Osteocyte (in vitro differentiated cells): ENCODE data around the gene PFDN5. TPM values are rescaled to one million over a fixed set of nuclear protein-coding genes. Genes with fewer than 3 reads are reported as not detected.

Experiments
- DNase-seq: peaks from one replicate; pipeline ENCODE4 v3.0.0; 2021; ENCODE audit warnings: mixed read lengths; ENCODE audit not compliant: unreplicated experiment; ENCODE audit errors: extremely low spot score
- H3K27ac Mint-ChIP-seq: one replicate; pipeline ENCODE4 v1.8.0; 2021; ENCODE audit warnings: mild to moderate bottlenecking, mixed read lengths; ENCODE audit not compliant: unreplicated experiment
- H3K27me3 Mint-ChIP-seq: one replicate; pipeline ENCODE4 v1.8.0; 2021; ENCODE audit warnings: mixed read lengths; ENCODE audit not compliant: unreplicated experiment
- H3K36me3 Mint-ChIP-seq: one replicate; pipeline ENCODE4 v1.8.0; 2021; ENCODE audit warnings: mixed read lengths; ENCODE audit not compliant: unreplicated experiment
- H3K4me1 Mint-ChIP-seq: one replicate; pipeline ENCODE4 v1.8.0; 2021; ENCODE audit warnings: mixed read lengths; ENCODE audit not compliant: unreplicated experiment
- H3K4me3 Mint-ChIP-seq: one replicate; pipeline ENCODE4 v1.8.0; 2021; ENCODE audit warnings: mild to moderate bottlenecking, moderate library complexity, mixed read lengths; ENCODE audit not compliant: unreplicated experiment
- H3K9me3 Mint-ChIP-seq: one replicate; pipeline ENCODE4 v1.8.0; 2021; ENCODE audit warnings: mixed read lengths; ENCODE audit not compliant: unreplicated experiment
- total RNA-seq: library from RNA; stranded (reverse); gene quantifications from 2 replicates; pipeline ENCODE4 v1.2.1, GENCODE V29; 2021
- TF ChIP-seq, protein P1 (sequence below): fragments of 200-600 bp; sonication (generic); IDR thresholded peaks from 2 replicates; pipeline ENCODE4 v1.5.0; 2021; ENCODE audit warnings: antibody characterized with exemption, mild to moderate bottlenecking, moderate library complexity

The PFDN5 gene
- total RNA-seq, 1 donor from 2014 or later: 394 TPM

DNA sequence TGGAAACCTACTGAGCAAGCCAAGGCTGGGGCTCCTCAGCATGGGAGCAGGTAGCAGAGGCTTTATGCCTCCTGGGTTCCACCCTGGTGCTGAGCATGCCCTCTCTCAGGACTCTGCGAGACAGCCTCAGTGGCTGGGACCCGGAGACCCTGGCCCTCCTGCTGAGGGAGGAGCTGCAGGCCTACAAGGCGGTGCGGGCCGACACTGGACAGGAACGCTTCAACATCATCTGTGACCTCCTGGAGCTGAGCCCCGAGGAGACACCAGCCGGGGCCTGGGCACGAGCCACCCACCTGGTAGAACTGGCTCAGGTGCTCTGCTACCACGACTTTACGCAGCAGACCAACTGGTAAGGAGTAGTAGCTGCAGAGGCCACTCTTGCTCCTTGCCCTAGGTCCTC, 18.8 kb upstream of the PFDN5 start:
- TF ChIP-seq, protein P1, sequence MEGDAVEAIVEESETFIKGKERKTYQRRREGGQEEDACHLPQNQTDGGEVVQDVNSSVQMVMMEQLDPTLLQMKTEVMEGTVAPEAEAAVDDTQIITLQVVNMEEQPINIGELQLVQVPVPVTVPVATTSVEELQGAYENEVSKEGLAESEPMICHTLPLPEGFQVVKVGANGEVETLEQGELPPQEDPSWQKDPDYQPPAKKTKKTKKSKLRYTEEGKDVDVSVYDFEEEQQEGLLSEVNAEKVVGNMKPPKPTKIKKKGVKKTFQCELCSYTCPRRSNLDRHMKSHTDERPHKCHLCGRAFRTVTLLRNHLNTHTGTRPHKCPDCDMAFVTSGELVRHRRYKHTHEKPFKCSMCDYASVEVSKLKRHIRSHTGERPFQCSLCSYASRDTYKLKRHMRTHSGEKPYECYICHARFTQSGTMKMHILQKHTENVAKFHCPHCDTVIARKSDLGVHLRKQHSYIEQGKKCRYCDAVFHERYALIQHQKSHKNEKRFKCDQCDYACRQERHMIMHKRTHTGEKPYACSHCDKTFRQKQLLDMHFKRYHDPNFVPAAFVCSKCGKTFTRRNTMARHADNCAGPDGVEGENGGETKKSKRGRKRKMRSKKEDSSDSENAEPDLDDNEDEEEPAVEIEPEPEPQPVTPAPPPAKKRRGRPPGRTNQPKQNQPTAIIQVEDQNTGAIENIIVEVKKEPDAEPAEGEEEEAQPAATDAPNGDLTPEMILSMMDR: no peak
- Mint-ChIP-seq H3K4me3 (no peak overlapping the region), H3K4me1 (no peaks in the 10 kb centered on the region), H3K36me3 (peaks cover 3% of the 10 kb centered on the region), H3K27me3 (no peaks in the 10 kb centered on the region), H3K9me3 (no peaks in the 10 kb centered on the region), H3K27ac (no peak overlapping the region)
- no peak for DNase-seq

- H3K27me3 Mint-ChIP-seq: no peaks in the 10 kb centered on the region
- no peak overlapping the region for H3K27ac Mint-ChIP-seq
- no peaks in the 10 kb centered on the region for H3K4me1 Mint-ChIP-seq
- H3K9me3 Mint-ChIP-seq: no peaks in the 10 kb centered on the region
- peaks cover 3% of the 10 kb centered on the region for H3K36me3 Mint-ChIP-seq
- TF ChIP-seq, protein P1: no peak
- no peak overlapping the region for H3K4me3 Mint-ChIP-seq
- DNase-seq: no peak
Observed at GRCh38 chr12:53277981-53278380, 17.4 kb upstream of the PFDN5 start.

- H3K36me3 Mint-ChIP-seq: peaks cover 3% of the 10 kb centered on the region
- no peaks in the 10 kb centered on the region for H3K4me1 Mint-ChIP-seq
- H3K27me3 Mint-ChIP-seq: no peaks in the 10 kb centered on the region
- TF ChIP-seq, protein P1: no peak
- no peak overlapping the region for H3K4me3 Mint-ChIP-seq
- no peaks in the 10 kb centered on the region for H3K9me3 Mint-ChIP-seq
- H3K27ac Mint-ChIP-seq: no peak overlapping the region
- no peak for DNase-seq
Observed at GRCh38 chr12:53279283-53279869, 16.0 kb upstream of the PFDN5 start.

- no peaks in the 10 kb centered on the region for H3K4me1 Mint-ChIP-seq
- no peaks in the 10 kb centered on the region for H3K27me3 Mint-ChIP-seq
- no peak overlapping the region for H3K4me3 Mint-ChIP-seq
- H3K27ac Mint-ChIP-seq: no peak overlapping the region
- H3K36me3 Mint-ChIP-seq: peaks cover 3% of the 10 kb centered on the region
- TF ChIP-seq, protein P1: no peak
- no peak for DNase-seq
- H3K9me3 Mint-ChIP-seq: no peaks in the 10 kb centered on the region
Observed at GRCh38 chr12:53279888-53280498, 15.3 kb upstream of the PFDN5 start.

DNA sequence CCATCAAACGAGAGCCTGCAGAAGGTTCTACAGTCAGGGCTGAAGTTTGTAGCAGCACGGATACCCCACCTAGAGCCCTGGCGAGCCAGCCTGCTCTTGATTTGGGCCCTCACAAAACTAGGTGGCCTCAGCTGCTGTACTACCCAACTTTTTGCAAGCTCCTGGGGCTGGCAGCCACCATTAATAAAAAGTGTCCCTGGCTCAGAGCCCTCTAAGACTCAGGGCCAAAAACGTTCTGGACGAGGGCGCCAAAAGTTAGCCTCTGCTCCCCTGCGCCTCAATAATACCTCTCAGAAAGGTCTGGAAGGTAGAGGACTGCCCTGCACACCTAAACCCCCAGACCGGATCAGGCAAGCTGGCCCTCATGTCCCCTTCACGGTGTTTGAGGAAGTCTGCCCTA, 8.9 kb upstream of the PFDN5 start:
- DNase-seq: no peak
- H3K27me3 Mint-ChIP-seq: no peaks in the 10 kb centered on the region
- H3K36me3 Mint-ChIP-seq: no peaks in the 10 kb centered on the region
- TF ChIP-seq, protein P1: no peak
- H3K4me1 Mint-ChIP-seq: peaks cover 1% of the 10 kb centered on the region
- H3K27ac Mint-ChIP-seq: no peak overlapping the region
- no peak overlapping the region for H3K4me3 Mint-ChIP-seq
- H3K9me3 Mint-ChIP-seq: no peaks in the 10 kb centered on the region
